ENCODE measurements around the gene ANO3.
"Not testable (repeated sequence)": the region's sequence is repeated elsewhere in the genome, so short reads cannot be mapped to it uniquely, and the experiment has no call there.

Gene ANO3

DNA sequence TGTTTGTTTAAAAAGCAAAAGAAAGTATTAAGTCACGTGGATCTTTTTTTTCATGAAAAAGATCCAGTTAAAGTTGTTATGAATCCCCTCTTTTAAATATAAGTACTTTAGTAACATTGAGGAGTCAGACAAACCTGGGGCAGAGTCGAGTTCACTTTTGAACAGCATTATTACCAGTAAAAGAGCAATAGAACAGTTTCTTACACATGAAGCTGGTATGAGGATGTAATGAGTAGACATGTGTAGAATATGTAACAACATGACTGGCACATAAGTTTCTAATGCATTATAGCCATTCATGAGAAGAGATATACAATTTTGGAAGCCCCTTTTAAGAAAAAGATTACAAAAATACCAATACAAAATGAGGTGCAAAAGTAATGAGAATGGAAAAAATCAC, 247.8 kb downstream of the ANO3 start:
- no peak for DNase-seq

DNA sequence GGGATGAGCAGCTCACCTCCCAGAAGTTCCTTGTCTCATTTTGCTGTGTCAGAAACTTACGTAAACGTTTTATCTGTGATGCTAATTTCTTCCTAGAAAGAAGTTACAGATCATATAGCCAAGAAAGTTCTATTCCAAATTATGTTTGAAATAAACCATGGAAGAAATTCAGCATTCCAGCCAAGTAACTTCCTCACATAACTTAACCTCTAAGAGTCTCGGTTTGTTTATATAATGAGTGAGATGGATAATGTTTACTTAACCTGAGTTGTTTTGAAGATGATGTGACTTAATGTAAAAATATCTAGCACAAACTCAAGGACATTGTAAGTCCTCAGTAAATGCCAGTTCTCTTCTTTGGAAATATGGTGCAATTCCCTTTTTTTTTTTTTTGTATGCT, 249.0 kb downstream of the ANO3 start:
- no peak for DNase-seq

DNA sequence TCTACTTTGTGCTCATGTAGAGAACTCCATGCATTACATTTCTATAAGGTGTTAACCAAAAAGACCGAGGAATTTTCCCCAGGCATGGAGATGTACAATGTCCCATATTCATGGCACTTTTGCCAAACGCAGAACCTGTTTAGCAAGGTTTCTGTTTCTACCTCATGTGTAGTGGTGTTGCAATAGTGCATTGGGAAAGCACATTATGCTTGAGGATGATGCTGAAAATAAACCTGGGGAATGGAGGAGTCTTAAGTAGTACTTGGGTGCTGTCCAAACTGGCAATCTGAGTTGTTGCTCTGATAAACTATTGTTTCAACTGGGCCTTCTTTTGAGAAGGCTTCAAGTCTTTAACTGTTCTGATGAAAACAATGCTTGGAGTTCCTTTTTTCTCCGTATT, 251.6 kb downstream of the ANO3 start:
- DNase-seq: no peak

DNA sequence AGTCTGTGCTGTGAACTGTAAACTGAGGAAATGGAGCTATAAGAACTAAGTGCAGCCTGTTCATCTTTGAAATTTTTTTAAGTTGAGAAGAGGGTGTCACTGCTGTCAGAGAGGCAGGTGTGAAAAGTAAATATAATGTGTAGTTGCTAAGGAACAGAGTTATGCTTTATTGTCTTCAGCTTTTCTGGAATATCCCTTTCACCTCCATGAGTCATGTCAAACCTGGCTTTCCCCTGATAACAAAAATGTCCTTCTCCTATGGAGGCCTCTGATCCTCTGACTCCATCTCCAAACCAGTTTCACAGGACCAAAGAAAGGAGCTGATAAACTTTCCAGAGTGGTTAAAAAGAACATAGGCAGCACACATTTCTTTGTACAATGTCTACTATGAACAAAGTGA, 252.9 kb downstream of the ANO3 start:
- no peak for DNase-seq

DNA sequence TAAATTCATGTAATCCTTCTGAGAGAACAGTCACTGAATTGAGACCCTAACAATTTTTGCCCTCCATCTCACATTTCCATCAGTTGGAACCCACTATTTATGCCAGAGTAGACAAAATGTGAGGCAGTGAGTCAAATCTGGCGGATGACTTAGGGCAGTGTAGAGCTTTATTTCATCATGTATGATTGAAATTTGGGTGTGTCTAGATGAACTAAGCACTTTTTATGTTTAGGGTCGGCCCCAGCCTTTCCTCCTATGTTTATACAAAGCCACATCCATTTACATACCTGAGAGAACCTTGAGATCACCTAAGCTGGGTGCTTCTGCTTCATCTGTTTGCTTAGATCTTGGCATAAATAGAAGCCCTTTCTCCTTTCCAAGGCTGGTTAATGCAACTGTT, 255.1 kb downstream of the ANO3 start:
- no peak for DNase-seq

DNA sequence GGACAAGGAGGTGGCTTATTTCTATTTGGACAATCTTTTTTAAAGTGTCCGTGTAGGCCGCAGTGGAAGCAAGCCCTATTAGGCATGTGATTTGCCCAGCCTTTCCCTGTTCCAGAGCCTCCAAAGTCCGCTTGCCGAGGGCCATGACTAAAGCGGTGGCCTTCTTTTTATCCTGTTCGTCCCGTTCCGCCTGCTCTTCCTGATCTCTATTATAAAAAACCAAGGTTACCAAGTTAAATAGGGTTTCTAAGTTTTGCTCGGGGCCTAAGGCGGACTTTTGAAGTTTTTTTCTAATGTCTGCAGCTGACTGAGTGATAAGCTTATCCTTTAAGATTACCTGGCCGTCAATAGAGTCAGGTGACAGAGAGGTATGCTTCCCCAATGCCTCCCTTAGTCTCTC, 261.8 kb downstream of the ANO3 start:
- no peak for DNase-seq

DNA sequence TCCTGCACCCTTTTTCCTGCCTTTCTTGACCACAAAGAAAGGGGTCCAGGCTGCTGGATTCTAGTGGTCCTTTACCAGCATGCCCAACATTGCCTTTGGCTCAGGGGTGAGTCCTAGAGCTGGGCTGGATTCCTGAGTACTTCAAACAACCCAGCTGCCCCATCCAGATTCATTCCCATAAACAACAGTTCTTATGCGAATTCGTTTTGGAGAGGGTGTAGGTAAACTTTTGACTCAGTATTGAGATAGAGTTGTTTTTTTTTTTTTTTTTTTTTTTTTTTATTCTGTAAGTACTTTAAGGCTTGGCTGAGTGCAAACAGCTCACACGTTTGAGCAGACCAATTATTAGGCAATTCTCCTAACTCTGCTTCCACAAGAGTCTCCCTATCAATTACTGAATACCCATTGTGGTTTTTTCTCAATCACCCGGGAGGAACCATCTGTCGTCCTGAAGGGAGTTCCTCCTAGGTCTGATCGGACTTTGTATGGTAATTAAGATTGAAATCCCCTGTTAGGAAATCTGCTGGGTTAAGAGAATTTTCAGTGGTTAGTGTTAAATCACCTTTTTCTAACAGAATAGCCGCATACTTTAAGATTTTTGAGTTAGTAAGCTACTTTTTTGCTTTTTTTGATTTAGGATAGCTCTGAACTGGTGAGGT, 263.4 kb downstream of the ANO3 start:
- DNase-seq: not testable (repeated sequence)

DNA sequence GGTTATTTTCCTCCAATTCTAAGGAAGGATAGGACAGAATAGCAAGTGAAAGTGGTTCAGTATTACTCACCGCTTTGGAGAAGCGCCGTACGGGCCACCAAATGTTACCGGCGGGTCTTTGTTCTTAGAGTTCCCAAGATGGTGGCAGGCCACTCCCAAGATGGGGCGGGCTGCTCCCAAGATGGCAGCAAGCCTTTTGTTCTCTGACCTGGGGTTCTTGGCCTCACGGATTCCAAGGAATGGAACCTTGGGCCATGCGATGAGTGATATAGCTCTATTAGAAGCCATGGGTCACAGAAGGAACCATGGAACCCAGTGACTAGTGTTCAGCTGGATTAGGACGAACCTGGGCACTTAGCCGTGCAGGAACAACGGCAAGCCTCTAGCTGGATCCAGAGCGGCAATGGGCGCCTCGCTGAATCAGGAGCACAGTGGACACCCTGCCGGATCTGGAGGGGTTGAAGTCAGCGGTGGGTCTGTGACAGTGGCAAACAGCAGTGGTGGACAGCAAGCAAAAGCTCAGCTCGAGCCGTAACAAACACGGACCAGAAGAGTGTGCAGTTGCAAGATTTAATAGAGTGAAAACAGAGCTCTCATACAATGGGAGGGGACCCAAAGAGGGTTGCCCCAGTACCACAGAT, 265.2 kb downstream of the ANO3 start:
- DNase-seq: not testable (repeated sequence)

DNA sequence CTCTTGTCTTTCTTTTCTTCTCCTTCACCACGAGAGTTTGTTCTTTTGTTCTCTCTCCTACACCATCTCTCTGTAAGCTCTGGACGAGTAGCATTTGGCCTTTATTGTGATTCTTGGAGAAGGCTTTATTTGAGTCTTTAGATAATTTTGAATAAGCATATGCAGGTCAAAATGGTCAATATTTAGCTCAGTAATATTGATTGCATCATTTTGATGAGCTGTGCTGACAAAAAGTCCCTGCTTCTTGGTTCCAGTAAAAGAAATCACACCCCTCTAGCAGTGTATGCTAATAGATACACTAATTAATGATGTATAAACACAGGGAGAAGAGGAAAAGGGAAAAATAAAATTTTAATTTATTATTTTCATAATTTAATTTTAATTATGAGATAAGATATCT, 266.0 kb downstream of the ANO3 start:
- DNase-seq: no peak

DNA sequence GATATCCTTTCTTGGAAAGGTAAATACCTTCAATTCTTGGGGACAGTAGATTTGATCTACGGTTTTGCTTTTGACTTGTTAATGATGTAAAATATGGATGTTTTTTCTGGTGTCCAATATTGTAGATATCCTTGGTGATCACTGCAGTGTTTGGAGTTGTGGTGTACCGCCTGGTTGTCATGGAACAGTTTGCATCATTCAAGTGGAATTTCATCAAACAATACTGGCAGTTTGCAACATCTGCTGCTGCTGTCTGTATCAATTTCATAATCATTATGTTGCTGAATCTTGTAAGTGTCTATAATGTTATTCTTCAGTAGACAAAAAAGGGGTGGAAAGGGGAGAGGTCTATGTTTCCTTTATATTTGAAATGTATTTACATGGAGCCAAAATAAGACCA, 267.5 kb downstream of the ANO3 start:
- DNase-seq: no peak

DNA sequence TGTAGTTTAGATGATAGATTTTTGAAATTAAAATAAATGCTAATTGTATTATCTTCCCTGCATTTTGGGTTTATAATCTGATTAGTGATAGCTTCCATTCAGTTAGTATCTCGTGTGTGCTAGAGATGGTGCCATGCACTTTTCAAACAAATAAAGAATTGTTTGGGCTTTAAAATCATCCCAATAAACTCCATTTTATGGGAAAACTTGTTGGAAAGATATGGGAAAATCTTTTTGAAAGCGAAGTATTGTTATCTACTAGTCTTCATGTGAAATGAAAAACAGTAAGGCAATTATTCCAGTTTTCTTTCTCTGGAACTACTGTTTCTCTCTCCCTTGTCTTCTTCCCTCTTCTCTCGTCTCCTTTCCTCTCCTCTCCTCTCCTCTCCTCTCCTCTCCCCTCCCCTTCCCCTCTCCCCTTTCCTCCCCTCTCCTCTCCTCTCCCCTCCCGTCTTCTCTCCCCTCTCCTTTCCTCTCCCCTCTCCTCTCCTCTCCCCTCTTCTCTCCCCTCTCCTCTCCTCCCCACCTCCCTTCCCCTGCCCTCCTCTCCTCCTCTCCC, 268.0 kb downstream of the ANO3 start:
- DNase-seq: no peak

DNA sequence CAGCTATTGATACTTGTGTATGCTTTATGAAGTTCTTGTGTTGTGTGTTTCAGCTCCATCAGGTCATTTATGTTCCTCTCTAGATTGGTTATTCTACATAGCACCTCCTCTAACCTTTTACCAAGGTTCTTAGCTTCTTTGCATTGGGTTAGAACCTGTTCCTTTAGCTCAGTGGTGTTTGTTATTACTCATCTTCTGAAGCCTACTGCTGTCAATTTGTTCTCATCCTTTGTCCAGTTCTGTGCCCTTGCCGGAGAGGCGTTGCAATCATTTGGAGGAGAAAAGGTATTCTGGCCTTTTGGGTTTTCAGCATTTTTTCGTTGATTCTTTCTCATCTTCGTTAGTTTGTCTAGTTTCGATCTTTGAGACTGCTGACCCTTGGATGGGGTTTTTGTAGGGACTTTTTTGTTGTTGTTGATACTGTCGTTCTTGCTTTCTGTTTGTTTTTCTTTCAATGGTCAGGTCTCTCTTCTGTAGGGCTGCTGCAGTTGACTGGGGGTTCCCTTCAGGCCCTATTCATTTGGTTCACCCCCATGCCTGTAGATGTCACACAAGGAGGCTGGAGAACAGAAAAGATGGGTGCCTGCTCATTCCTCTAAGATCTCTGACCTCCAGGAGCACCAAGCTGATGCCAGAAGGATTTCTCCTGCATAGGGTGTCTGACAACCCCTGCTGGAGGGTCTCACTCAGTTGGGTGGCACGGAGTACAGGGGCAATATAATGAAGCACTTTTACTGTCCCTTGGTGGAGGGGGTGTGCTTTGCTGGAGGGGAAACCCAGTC, 276.0 kb downstream of the ANO3 start:
- no peak for DNase-seq

DNA sequence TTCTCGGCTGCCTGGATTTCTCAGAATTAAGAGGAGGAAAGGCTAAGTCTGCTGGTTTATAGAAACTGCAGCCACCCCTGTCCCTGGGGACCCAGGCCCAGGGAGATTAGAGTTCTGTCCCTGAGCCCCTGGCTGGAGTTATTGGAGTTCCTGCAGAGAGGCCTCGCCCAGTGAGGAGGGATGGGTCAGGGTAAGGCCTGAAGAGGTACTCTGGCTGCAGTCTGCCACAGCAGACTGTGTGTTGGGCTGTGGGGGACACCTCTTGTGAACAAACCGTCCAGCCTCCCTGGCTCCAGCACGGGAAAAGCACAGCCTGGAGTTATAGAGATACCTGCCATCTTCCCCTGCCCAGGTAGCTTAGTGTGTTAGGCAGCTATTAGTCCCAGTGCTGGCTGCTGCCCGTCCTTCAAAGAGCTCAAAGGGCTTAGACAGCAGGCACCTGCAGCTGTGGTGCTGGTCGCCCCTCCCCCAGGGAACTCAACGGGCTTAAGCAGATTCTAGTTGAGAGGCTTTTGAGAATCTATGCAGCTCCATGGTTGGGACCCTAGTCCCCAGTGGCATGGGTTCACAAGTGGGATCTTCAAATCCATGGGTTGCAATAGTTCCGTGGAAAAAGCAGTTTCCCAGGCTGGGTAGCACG, 276.7 kb downstream of the ANO3 start:
- no peak for DNase-seq

DNA sequence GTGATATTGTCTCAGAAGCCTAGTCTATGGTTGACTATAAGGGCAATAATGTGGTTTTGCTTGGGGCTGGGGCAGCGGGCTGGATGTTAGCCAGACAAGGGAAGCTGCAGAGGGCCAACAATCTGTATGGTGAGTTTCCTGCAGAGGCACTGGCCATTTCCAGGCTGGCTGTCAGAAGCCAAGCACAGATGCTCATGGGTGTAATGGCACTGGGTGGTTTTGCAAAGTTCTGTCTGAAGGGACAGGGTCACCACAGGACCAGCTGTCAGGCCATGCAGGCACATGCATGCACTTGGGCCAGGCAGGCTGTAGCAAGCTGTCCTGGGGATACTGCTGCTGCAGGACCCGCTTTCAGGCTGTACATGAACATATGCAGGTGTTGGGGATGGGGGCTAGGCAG, 281.8 kb downstream of the ANO3 start:
- DNase-seq: no peak

DNA sequence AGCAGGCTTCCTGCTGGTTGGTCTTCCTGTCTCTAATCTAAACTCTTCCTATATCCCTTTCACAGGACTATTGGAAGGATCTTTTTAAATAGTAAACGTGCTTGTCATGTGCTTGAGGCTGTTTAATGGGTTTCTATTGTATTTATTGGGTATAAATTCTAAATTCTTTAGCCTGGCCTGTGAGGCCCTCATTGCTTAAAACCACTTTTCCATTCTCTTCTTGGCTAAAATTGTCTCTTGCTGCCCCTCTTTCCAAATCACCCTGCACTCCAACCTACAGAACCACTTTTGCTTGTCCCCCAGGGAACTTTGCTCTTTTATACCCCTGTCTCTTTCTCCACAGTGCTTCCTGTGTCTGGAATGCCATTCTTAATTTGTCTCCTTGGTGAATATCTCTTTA, 286.5 kb downstream of the ANO3 start:
- DNase-seq: no peak

DNA sequence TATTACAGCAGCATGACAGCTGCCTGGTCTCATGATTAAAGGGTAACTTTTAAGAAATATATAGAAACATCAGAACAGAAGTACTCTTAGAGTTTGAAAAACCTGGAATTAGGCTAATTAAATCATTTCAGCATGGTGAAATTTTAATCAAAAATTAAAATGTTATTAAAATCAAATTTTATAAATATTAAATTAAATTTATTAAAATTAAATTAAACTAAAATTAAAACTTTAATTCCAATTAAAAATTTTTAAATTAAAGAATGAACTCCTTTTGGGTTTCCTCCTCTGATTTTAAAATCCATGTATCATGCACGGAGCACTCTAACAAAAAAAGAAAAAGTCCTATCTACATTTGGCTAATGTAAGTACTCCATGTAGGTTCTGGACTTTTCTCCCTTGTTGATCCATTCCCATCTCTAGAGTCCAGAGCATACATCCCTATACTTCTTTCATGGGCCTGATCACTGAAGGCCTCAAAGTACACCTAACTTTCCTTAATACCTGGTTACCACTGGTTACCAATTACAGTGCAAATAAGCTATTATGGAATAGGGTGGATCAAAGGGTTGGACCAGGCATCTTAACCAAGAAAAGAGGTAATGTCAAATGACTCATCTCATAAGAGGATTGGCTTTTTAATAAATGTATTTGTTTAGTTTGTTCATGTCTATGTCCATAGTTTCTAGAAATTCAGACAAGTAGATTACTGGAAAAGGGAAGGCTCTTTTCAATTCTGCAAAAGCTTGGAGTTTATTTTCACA, 288.5 kb downstream of the ANO3 start:
- DNase-seq: no peak

DNA sequence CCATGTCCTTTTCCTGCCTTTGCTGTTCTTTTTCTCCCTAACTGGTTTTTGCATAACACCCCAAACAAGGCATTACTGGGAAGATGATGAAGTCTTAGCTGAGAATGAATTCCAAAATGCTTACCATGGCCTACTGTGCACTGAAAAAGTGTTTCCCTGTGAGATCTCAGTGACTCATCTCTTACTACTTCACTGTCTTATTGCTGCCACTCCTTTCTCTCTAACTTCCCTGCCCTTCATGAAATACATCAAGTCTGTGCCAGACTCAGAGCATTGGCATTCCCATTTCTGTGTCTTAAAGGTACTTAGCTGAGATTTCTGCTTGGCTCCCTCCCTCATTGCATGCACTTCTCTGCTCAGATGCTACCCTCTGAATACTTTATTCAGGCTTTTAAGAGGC, 289.2 kb downstream of the ANO3 start:
- no peak for DNase-seq

DNA sequence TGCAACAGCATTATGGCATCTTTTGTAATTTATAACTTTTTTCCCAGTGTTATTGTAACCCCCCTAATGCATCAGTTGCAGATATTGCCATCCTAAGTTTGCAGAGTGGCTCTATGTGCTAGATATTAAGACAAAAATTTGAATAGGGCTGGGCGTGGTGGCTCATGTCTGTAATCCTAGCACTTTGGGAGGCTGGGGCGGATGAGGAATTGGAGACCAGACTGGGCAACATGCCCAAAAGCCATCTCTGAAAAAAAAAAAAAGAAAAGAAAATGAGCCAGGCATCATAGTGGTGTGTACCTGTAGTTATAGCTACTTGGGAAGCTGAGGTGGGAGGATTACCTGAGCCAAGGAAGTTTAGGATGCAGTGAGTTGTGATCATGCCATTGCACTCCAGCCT, 290.3 kb downstream of the ANO3 start:
- DNase-seq: no peak

DNA sequence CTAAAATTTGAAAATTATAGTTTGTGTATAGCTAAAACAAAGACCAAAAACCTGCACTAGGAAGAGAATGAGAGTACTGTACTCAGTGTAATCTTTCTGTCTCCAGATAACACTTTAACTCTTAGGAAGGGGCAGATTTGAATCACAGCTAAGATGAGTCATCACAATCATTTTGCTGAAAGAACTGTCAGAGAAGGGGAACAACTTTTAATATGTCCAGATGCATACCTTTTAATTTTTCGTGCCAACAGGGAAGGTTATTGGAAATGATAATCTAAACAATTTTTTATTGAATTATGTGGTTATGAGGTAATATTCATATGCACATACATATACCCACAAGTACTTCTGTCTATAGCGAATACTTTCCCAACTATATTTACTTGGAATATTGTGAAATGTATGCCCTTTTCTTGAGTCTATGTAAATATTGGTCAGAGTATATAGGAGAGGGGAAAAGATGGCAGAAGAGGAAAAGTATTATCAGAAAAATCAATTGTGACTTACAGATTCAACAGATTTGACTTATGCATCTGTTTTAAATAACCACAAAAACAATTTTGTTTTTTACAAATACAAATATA, 291.2 kb downstream of the ANO3 start:
- no peak for DNase-seq

DNA sequence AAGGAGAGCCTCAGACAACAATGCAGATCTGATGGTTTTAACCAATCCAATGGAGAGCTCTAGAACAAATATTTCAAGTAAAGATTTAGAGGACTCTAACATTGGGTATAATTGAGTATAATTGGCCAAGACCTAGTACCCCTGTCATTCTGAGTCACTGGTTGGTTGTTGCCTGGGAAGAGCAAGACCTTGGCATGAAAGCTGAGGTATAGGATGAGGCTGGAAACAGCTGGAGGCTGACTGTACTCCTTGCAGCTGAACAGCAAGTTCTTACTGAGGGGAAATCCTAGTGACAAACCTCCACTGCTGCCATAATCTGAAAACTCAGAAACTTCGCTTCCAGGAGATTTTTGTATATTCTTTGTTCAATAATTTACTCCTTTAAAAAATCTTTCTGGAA, 294.4 kb downstream of the ANO3 start:
- no peak for DNase-seq

DNA sequence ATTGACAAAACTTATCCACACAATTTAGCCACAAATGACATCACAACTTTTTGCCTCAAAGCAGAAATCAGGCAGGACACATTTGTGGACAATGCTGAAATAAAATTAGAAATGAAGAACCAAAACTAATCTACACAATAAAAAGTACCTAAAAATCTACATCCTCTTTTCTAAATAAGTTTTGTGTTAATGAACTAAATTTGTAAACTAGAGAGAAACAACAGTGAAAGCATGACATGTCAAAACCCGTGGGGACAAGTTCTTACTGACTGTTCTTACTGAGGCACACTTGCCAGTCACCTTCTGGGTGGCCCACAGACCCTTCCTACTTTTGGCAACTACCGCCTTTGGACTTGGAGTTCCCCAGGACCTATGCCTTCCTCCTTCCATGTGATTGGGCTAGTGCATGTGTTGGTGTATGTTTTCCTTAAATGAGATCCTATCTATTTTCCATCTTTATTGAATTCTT, 300.8 kb downstream of the ANO3 start:
- no peak for DNase-seq

DNA sequence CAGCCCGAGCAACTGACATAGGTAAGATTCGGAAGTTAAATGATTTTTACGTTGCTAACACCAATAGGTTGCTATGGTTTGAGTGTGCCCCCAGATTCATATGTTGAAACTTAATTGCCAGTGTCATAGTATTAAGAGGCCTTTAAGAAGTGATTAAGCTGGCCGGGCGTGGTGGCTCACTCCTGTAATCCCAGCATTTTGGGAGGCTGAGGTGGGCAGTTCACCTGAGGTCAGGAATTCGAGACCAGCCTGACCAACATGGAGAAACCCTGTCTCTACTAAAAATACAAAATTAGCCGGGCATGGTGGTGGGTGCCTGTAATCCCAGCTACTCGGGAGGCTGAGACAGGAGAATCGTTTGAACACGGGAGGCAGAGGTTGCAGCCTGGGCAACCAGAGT, 311.4 kb downstream of the ANO3 start:
- not testable (repeated sequence) for DNase-seq

Measured in hematopoietic multipotent progenitor cell treated with erythropoietin and hydrocortisone succinate and interleukin-3 and kit ligand, for 6 days (in vitro differentiated cells).